Karpas-422 (cell line): ENCODE results near the gene ARHGEF3. TPM values are rescaled to one million over a fixed set of nuclear protein-coding genes. Genes with fewer than 3 reads are reported as not detected.

Experiments
- DNase-seq: peaks from one replicate; pipeline ENCODE4 v3.0.0-alpha.2; 2015
- H2AFZ ChIP-seq: fragments of 200-600 bp; sonication (generic); 2 replicates; pipeline ENCODE4 v1.6.1; 2014; ENCODE audit warnings: antibody characterized with exemption, low read length, mixed read lengths
- H3K27ac ChIP-seq: fragments of 200-600 bp; sonication (generic); 2 replicates; pipeline ENCODE4 v1.5.1; 2014; ENCODE audit warnings: mild to moderate bottlenecking, low read length, moderate library complexity
- H3K27me3 ChIP-seq: fragments of 200-600 bp; sonication (generic); 2 replicates; pipeline ENCODE4 v1.6.1; 2014; ENCODE audit warnings: low read length, mixed read lengths
- H3K36me3 ChIP-seq: fragments of 200-600 bp; sonication (generic); 2 replicates; pipeline ENCODE4 v1.6.1; 2014; ENCODE audit warnings: low read length, mixed read lengths; ENCODE audit not compliant: insufficient read depth
- H3K4me1 ChIP-seq: fragments of 200-600 bp; sonication (generic); 2 replicates; pipeline ENCODE4 v1.6.1; 2014; ENCODE audit warnings: mild to moderate bottlenecking, low read length, mixed read lengths
- H3K4me2 ChIP-seq: fragments of 200-600 bp; sonication (generic); 2 replicates; pipeline ENCODE4 v1.6.1; 2014; ENCODE audit warnings: low read length, low read depth, mild to moderate bottlenecking; ENCODE audit not compliant: poor library complexity, severe bottlenecking
- H3K4me3 ChIP-seq: fragments of 200-600 bp; sonication (generic); 2 replicates; pipeline ENCODE4 v1.5.1; 2014; ENCODE audit warnings: mild to moderate bottlenecking, antibody characterized with exemption, low read length, mixed read lengths
- H3K79me2 ChIP-seq: fragments of 200-600 bp; sonication (generic); 2 replicates; pipeline ENCODE4 v1.6.1; 2014; ENCODE audit warnings: mild to moderate bottlenecking, low read length, mixed read lengths
- H3K9ac ChIP-seq: fragments of 200-600 bp; sonication (generic); 2 replicates; pipeline ENCODE4 v1.6.0; 2014; ENCODE audit warnings: low read length
- H3K9me2 ChIP-seq: fragments of 200-600 bp; sonication (generic), shearing (Covaris generic); replicated peaks from 2 replicates; pipeline ENCODE4 v1.6.0; 2014; ENCODE audit warnings: mild to moderate bottlenecking, low read length, moderate library complexity; ENCODE audit not compliant: insufficient read depth
- H3K9me3 ChIP-seq: fragments of 300-700, 200-600 bp; sonication (generic); 2 replicates; pipeline ENCODE4 v1.6.1; 2014; ENCODE audit warnings: low read length, mixed read lengths
- H4K20me1 ChIP-seq: fragments of 200-600 bp; sonication (generic); 2 replicates; pipeline ENCODE4 v1.6.1; 2014; ENCODE audit warnings: mild to moderate bottlenecking, antibody characterized with exemption, low read length, low read depth; ENCODE audit not compliant: insufficient read depth
- total RNA-seq: library from RNA; depleted of rRNA; stranded (reverse); fragments of >200 nt; shearing (Covaris generic); gene quantifications from 2 replicates; pipeline ENCODE4 v1.2.3, GENCODE V29; 2014; ENCODE audit warnings: low replicate concordance

The ARHGEF3 gene
- total RNA-seq, 1 experiment from 2014 or later, result 4.7 TPM

DNA sequence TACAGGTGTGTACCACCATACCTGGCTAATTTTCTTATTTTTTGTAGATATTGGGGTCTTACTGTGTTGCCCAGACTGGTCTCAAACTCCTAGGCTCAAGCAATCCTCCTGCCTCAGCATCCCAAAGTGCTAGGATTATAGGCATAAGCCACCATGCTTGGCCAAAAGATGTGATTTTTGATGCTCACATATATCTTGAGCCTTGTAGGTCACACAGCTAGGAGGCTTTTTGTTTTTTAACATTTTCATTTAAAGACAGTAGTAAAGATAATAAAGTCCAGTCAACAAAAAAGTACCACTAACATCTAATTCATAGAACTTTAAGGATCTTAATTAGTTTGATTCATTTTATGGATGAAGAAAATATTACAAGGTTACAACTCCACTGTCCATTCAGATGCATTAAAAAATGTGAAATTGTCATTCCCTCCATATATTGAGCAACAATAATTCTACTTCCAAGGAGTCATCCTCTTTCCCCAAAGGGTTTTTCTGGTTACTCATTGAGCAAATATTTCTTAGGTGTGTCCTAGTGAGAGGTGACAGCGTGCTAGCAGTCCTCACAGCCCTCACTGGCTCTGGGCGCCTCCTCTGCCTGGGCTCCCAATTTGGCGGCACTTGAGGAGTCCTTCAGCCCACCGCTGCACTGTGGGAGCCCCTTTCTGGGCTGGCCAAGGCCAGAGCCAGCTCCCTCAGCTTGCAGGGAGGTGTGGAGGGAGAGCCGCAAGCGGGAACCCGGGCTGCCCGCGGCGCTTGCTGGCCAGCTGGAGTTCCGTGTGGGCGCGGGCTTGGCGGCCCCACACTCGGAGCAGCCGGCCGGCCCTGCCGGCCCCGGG is 110.4 kb downstream of the ARHGEF3 start:
- Histone ChIP-seq H3K27me3 (no peaks in the 10 kb centered on the region), H3K79me2 (no peaks in the 10 kb centered on the region), H3K9ac (no peak overlapping the region), H2AFZ (no peak overlapping the region), H3K27ac (no peak overlapping the region), H3K4me3 (no peak overlapping the region), H4K20me1 (no peaks in the 10 kb centered on the region), H3K36me3 (no peaks in the 10 kb centered on the region), H3K9me3 (no peaks in the 10 kb centered on the region), H3K9me2 (no peaks in the 10 kb centered on the region), H3K4me2 (no peak overlapping the region), H3K4me1 (0 out of 2 replicates have a peak, but pooled peaks cover 2% of the 10 kb centered on the region)
- DNase-seq, result no peak

DNA sequence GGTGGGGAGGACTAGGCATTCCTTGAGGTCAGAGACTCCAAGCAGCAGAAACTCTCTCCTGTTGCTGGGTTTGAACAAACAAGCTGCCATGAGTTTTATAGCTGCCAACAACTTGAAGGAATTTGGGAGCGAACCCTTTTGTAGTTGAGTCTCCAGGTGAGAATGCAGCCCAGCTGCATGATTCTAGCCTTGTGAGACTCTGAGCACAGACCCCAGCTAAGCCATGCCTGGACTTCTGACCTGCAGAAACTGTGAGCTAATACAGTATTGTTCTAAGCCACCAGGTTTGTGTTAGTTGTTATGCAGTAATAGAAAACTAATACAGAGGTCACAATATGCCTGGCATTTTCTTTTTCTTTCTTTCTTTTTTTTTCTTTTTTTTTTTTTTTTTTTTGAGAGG is 112.4 kb downstream of the ARHGEF3 start:
- no peaks in the 10 kb centered on the region for H3K9me2 ChIP-seq
- H4K20me1 ChIP-seq, result no peaks in the 10 kb centered on the region
- H2AFZ ChIP-seq, result no peak overlapping the region
- H3K9me3 ChIP-seq, result no peaks in the 10 kb centered on the region
- H3K4me3 ChIP-seq, result no peak overlapping the region
- H3K36me3 ChIP-seq, result 0 out of 2 replicates have a peak, but pooled peaks cover under 1% of the 10 kb centered on the region
- no peak for DNase-seq
- no peak overlapping the region for H3K4me2 ChIP-seq
- no peak overlapping the region for H3K27ac ChIP-seq
- no peak overlapping the region for H3K9ac ChIP-seq
- H3K4me1 ChIP-seq, result 0 out of 2 replicates have a peak, but pooled peaks cover 2% of the 10 kb centered on the region
- H3K79me2 ChIP-seq, result no peaks in the 10 kb centered on the region
- no peaks in the 10 kb centered on the region for H3K27me3 ChIP-seq

- Histone ChIP-seq H2AFZ (no peak overlapping the region), H3K79me2 (no peaks in the 10 kb centered on the region), H3K9me2 (no peaks in the 10 kb centered on the region), H3K36me3 (peaks cover 8% of the 10 kb centered on the region; the same call in 1 of the 2 replicates), H3K4me2 (no peak overlapping the region), H3K9me3 (no peaks in the 10 kb centered on the region; the same call in 1 of the 2 replicates), H3K4me3 (no peak overlapping the region), H3K27ac (no peak overlapping the region), H3K4me1 (peaks cover 7% of the 10 kb centered on the region; the same call in 1 of the 2 replicates), H3K27me3 (no peaks in the 10 kb centered on the region), H4K20me1 (no peaks in the 10 kb centered on the region), H3K9ac (no peak overlapping the region)
- no peak for DNase-seq
These were observed 113.6 kb downstream of the ARHGEF3 start for GRCh38 chr3:56688191-56688590.

- H3K4me3 ChIP-seq, result no peak overlapping the region
- peaks cover 39% of the 10 kb centered on the region for H3K79me2 ChIP-seq
- no peak overlapping the region for H2AFZ ChIP-seq
- peaks cover 26% of the 10 kb centered on the region for H3K36me3 ChIP-seq
- no peak overlapping the region for H3K9ac ChIP-seq
- H4K20me1 ChIP-seq, result no peaks in the 10 kb centered on the region
- peaks cover 30% of the 10 kb centered on the region for H3K4me1 ChIP-seq
- no peaks in the 10 kb centered on the region; the same call in 1 of the 2 replicates for H3K9me3 ChIP-seq
- H3K27me3 ChIP-seq, result no peaks in the 10 kb centered on the region
- no peak overlapping the region for H3K27ac ChIP-seq
- no peak for DNase-seq
- H3K4me2 ChIP-seq, result no peak overlapping the region
- H3K9me2 ChIP-seq, result no peaks in the 10 kb centered on the region
These were observed 117.7 kb downstream of the ARHGEF3 start for GRCh38 chr3:56684029-56684428.

- H3K9me3 ChIP-seq, result no peaks in the 10 kb centered on the region; the same call in 1 of the 2 replicates
- H3K4me3 ChIP-seq, result peak within 1 kb of the TSS; percentile 83
- peak within 1 kb of the TSS; percentile 62; the same call in 1 of the 2 replicates for H2AFZ ChIP-seq
- H4K20me1 ChIP-seq, result no peaks in the 10 kb centered on the region
- H3K9ac ChIP-seq, result peak within 1 kb of the TSS; percentile 98
- H3K27me3 ChIP-seq, result no peaks in the 10 kb centered on the region
- peak within 1 kb of the TSS; percentile 89 for H3K27ac ChIP-seq
- no peaks in the 10 kb centered on the region for H3K9me2 ChIP-seq
- H3K4me2 ChIP-seq, result peak within 1 kb of the TSS; percentile 91
- H3K4me1 ChIP-seq, result peaks cover 30% of the 10 kb centered on the region
- peaks cover 47% of the 10 kb centered on the region for H3K79me2 ChIP-seq
- peak; percentile 96 for DNase-seq
- peaks cover 31% of the 10 kb centered on the region for H3K36me3 ChIP-seq
These were observed 118.5 kb downstream of the ARHGEF3 start, which contains the start of gene TASOR for GRCh38 chr3:56683122-56683817. Gene TASOR, minus strand, starts transcription at chr3:56683265. Its CDS starts 259 bp downstream, at chr3:56683006.

- Histone ChIP-seq H3K9me3 (no peaks in the 10 kb centered on the region; the same call in 1 of the 2 replicates), H3K4me3 (peak overlapping the region; percentile 83), H3K4me2 (peak overlapping the region; percentile 91), H3K9ac (peak overlapping the region; percentile 98), H3K9me2 (no peaks in the 10 kb centered on the region), H3K36me3 (peaks cover 31% of the 10 kb centered on the region), H4K20me1 (no peaks in the 10 kb centered on the region), H3K27me3 (no peaks in the 10 kb centered on the region), H3K27ac (peak overlapping the region; percentile 89), H3K4me1 (peaks cover 30% of the 10 kb centered on the region), H3K79me2 (peaks cover 53% of the 10 kb centered on the region), H2AFZ (peak overlapping the region; percentile 57; the same call in 1 of the 2 replicates)
- peak; percentile 90 for DNase-seq
These were observed 119.2 kb downstream of the ARHGEF3 start for GRCh38 chr3:56682462-56683121.

DNA sequence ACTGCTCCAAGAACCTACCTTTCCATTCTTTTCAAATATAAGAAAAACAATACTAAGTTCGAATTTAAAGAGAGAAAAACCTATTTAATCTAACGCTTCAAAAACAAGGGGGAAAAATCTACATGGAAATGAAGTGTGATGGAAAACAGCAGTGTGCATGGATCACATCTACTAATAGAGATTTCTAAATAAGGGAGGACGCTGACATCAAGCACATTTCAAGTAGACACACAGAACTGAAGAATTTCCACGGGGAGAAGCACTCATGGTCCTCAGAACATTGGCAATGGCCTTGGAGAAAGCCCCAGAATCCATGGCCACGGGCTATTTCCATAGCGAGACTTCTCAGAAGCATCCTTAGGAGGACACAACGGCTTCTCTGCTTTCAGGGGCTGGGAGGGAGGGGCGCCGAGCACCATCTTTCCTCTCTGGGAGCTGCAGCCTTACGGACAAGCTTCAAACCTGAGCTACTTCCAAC is 119.7 kb downstream of the ARHGEF3 start:
- Histone ChIP-seq H3K9me2 (no peaks in the 10 kb centered on the region), H3K79me2 (peaks cover 58% of the 10 kb centered on the region), H3K4me3 (peak overlapping the region; percentile 83), H3K9me3 (no peaks in the 10 kb centered on the region; the same call in 1 of the 2 replicates), H2AFZ (peak overlapping the region; percentile 57; the same call in 1 of the 2 replicates), H4K20me1 (no peaks in the 10 kb centered on the region), H3K4me1 (peaks cover 30% of the 10 kb centered on the region), H3K4me2 (peak overlapping the region; percentile 91), H3K27ac (peak overlapping the region; percentile 89), H3K27me3 (no peaks in the 10 kb centered on the region), H3K36me3 (peaks cover 35% of the 10 kb centered on the region), H3K9ac (peak overlapping the region; percentile 98)
- no peak for DNase-seq
